ENCODE data around the gene TCEANC. TPM values are rescaled to one million over a fixed set of nuclear protein-coding genes. Genes with fewer than 3 reads are reported as not detected.

The TCEANC gene
- total RNA-seq, 4 donors from 2014 or later = 2.7 to 5.3 (median 4.0) TPM

GRCh38 chrX:13699183-13699826, 46.4 kb downstream of the TCEANC start:
- 50 to 51% methylated on average over 7 of the region's 7 CpGs for WGBS, 2 donors (ENCODE audit: low coverage in 1 of 2)
- Histone ChIP-seq H3K27me3 (no peaks in the 10 kb centered on the region), H3K4me1 (peaks cover 0 to 90% (median 0%) of the 10 kb centered on the region in 3 donors), H3K36me3 (no peaks in the 10 kb centered on the region), H3K4me3 (no peak overlapping the region), H3K9me3 (no peaks in the 10 kb centered on the region), H3K27ac (no peak overlapping the region)
- ATAC-seq = peak; percentile 38
- no peak for TF ChIP-seq CTCF (IDR thresholded peaks at IDR 0.05)
- TF ChIP-seq POLR2A (IDR thresholded peaks at IDR 0.05) = no peak
- no peak for TF ChIP-seq EP300 (IDR thresholded peaks at IDR 0.05)
- no peak for TF ChIP-seq POLR2AphosphoS5 (IDR thresholded peaks at IDR 0.05)

GRCh38 chrX:13700380-13700779, 47.4 kb downstream of the TCEANC start:
- TF ChIP-seq POLR2AphosphoS5 (IDR thresholded peaks at IDR 0.05) = no peak
- TF ChIP-seq EP300 (IDR thresholded peaks at IDR 0.05) = no peak
- no peak for TF ChIP-seq POLR2A (IDR thresholded peaks at IDR 0.05)
- no peak for TF ChIP-seq CTCF (IDR thresholded peaks at IDR 0.05)
- Histone ChIP-seq H3K36me3 (no peaks in the 10 kb centered on the region), H3K4me3 (no peak overlapping the region), H3K4me1 (peaks cover 0 to 80% (median 0%) of the 10 kb centered on the region in 3 donors), H3K27ac (no peak overlapping the region), H3K9me3 (no peaks in the 10 kb centered on the region), H3K27me3 (no peaks in the 10 kb centered on the region)
- 11 to 60% methylated on average over 2 to 4 of the region's 4 CpGs for WGBS, 2 donors (ENCODE audit: low coverage in 1 of 2)
- no peak for ATAC-seq

GRCh38 chrX:13702111-13702789, 49.3 kb downstream of the TCEANC start:
- WGBS, 2 donors (ENCODE audit: low coverage in 1 of 2) = 50 to 85% methylated on average over 2 to 3 of the region's 5 CpGs

GRCh38 chrX:13703135-13703534, 50.2 kb downstream of the TCEANC start:
- Histone ChIP-seq H3K27ac (peak overlapping the region in 1 of 4 donors; percentile 11), H3K4me3 (no peak overlapping the region), H3K27me3 (no peaks in the 10 kb centered on the region), H3K36me3 (no peaks in the 10 kb centered on the region), H3K4me1 (peaks cover 0 to 55% (median 0%) of the 10 kb centered on the region in 3 donors), H3K9me3 (no peaks in the 10 kb centered on the region)
- TF ChIP-seq EP300 (IDR thresholded peaks at IDR 0.05) (no peak), POLR2AphosphoS5 (IDR thresholded peaks at IDR 0.05) (no peak), POLR2A (IDR thresholded peaks at IDR 0.05) (no peak), CTCF (IDR thresholded peaks at IDR 0.05) (no peak)
- ATAC-seq = no peak
- 70 to 79% methylated on average over 3 of the region's 3 CpGs for WGBS, 2 donors (ENCODE audit: low coverage in 1 of 2)

More at GRCh38 chrX:13702111-13702789, 49.3 kb downstream of the TCEANC start:
- Histone ChIP-seq H3K9me3 (no peaks in the 10 kb centered on the region), H3K4me3 (no peak overlapping the region), H3K4me1 (peaks cover 0 to 62% (median 0%) of the 10 kb centered on the region in 3 donors), H3K27me3 (no peaks in the 10 kb centered on the region), H3K27ac (no peak overlapping the region), H3K36me3 (no peaks in the 10 kb centered on the region)
- ATAC-seq = no peak
- TF ChIP-seq CTCF (IDR thresholded peaks at IDR 0.05) (no peak), POLR2A (IDR thresholded peaks at IDR 0.05) (no peak), EP300 (IDR thresholded peaks at IDR 0.05) (no peak), POLR2AphosphoS5 (IDR thresholded peaks at IDR 0.05) (no peak)

Measured in gastroesophageal sphincter (tissue), 4 donors.